ENCODE data around the gene PBX1. TPM values are rescaled to one million over a fixed set of nuclear protein-coding genes. Genes with fewer than 3 reads are reported as not detected.

PBX1 gene
- total and polyA plus RNA-seq, 3 experiments from 2014 or later = 0.05 to 0.16 (median 0.13) TPM

- H3K27ac Mint-ChIP-seq = no peak overlapping the region
- H3K36me3 Mint-ChIP-seq = no peaks in the 10 kb centered on the region
- no peaks in the 10 kb centered on the region for H3K9me3 ChIP-seq (ENCODE audit: low read length)
- no peaks in the 10 kb centered on the region for H3K36me3 ChIP-seq (ENCODE audit: insufficient read depth, low read length)
- no peak for DNase-seq
- no peaks in the 10 kb centered on the region for H3K27me3 ChIP-seq (ENCODE audit: insufficient read depth, low read length, poor library complexity, severe bottlenecking)
- no peak overlapping the region for H3K27ac ChIP-seq (ENCODE audit: low read depth, low read length)
- ChIA-PET CTCF (no interaction called here), POLR2A (no interaction called here)
- peaks cover 0 to 4% of the 10 kb centered on the region in 2 donors for H3K27me3 Mint-ChIP-seq
- no peak overlapping the region for H3K4me3 ChIP-seq (ENCODE audit: low read length)
- no peak overlapping the region for H3K4me3 Mint-ChIP-seq
- no peaks in the 10 kb centered on the region for H3K4me1 Mint-ChIP-seq
- peaks cover 0 to 9% (median 3%) of the 10 kb centered on the region in 5 donors for H3K9me3 Mint-ChIP-seq
- no peaks in the 10 kb centered on the region for H3K4me1 ChIP-seq (ENCODE audit: insufficient read depth, low read length)
Measured at GRCh38 chr1:164725401-164725800, 166.4 kb downstream of the PBX1 start.

- Histone ChIP-seq H3K4me1 (ENCODE audit: insufficient read depth, low read length) (no peaks in the 10 kb centered on the region), H3K36me3 (ENCODE audit: insufficient read depth, low read length) (no peaks in the 10 kb centered on the region), H3K27ac (ENCODE audit: low read depth, low read length) (no peak overlapping the region), H3K4me3 (ENCODE audit: low read length) (no peak overlapping the region), H3K27me3 (ENCODE audit: insufficient read depth, low read length, poor library complexity, severe bottlenecking) (no peaks in the 10 kb centered on the region), H3K9me3 (ENCODE audit: low read length) (no peaks in the 10 kb centered on the region)
- ChIA-PET CTCF (no interaction called here), POLR2A (no interaction called here)
- no peaks in the 10 kb centered on the region for H3K4me1 Mint-ChIP-seq
- no peak overlapping the region for H3K27ac Mint-ChIP-seq
- H3K36me3 Mint-ChIP-seq = no peaks in the 10 kb centered on the region
- DNase-seq = no peak
- peaks cover 0 to 9% (median 3%) of the 10 kb centered on the region in 5 donors for H3K9me3 Mint-ChIP-seq
- H3K27me3 Mint-ChIP-seq = peaks cover 0 to 4% of the 10 kb centered on the region in 2 donors
- no peak overlapping the region for H3K4me3 Mint-ChIP-seq
Measured at GRCh38 chr1:164726235-164726634, 167.3 kb downstream of the PBX1 start.

GRCh38 chr1:164728719-164729118 lies 169.7 kb downstream of the PBX1 start:
- ChIA-PET POLR2A (no interaction called here), CTCF (no interaction called here)
- no peak overlapping the region for H3K27ac ChIP-seq (ENCODE audit: low read depth, low read length)
- no peaks in the 10 kb centered on the region for H3K27me3 ChIP-seq (ENCODE audit: insufficient read depth, low read length, poor library complexity, severe bottlenecking)
- H3K4me1 Mint-ChIP-seq = no peaks in the 10 kb centered on the region
- no peaks in the 10 kb centered on the region for H3K36me3 Mint-ChIP-seq
- H3K4me3 ChIP-seq (ENCODE audit: low read length) = no peak overlapping the region
- H3K9me3 Mint-ChIP-seq = peaks cover 0 to 6% (median 5%) of the 10 kb centered on the region in 5 donors
- no peak overlapping the region for H3K4me3 Mint-ChIP-seq
- H3K27ac Mint-ChIP-seq = no peak overlapping the region
- H3K9me3 ChIP-seq (ENCODE audit: low read length) = no peaks in the 10 kb centered on the region
- DNase-seq = no peak
- H3K27me3 Mint-ChIP-seq = no peaks in the 10 kb centered on the region
- no peaks in the 10 kb centered on the region for H3K4me1 ChIP-seq (ENCODE audit: insufficient read depth, low read length)
- no peaks in the 10 kb centered on the region for H3K36me3 ChIP-seq (ENCODE audit: insufficient read depth, low read length)

GRCh38 chr1:164731161-164731876 lies 172.3 kb downstream of the PBX1 start:
- Mint-ChIP-seq H3K27ac (no peak overlapping the region), H3K9me3 (peaks cover 0 to 8% (median 3%) of the 10 kb centered on the region in 5 donors), H3K4me1 (no peaks in the 10 kb centered on the region), H3K4me3 (no peak overlapping the region), H3K36me3 (no peaks in the 10 kb centered on the region), H3K27me3 (no peaks in the 10 kb centered on the region)
- no peaks in the 10 kb centered on the region for H3K9me3 ChIP-seq (ENCODE audit: low read length)
- H3K36me3 ChIP-seq (ENCODE audit: insufficient read depth, low read length) = no peaks in the 10 kb centered on the region
- CTCF ChIA-PET = no interaction called here
- DNase-seq = no peak
- no peak overlapping the region for H3K4me3 ChIP-seq (ENCODE audit: low read length)
- POLR2A ChIA-PET = no interaction called here
- H3K27me3 ChIP-seq (ENCODE audit: insufficient read depth, low read length, poor library complexity, severe bottlenecking) = no peaks in the 10 kb centered on the region
- no peaks in the 10 kb centered on the region for H3K4me1 ChIP-seq (ENCODE audit: insufficient read depth, low read length)
- no peak overlapping the region for H3K27ac ChIP-seq (ENCODE audit: low read depth, low read length)

GRCh38 chr1:164733070-164733469 lies 174.1 kb downstream of the PBX1 start:
- Mint-ChIP-seq H3K36me3 (no peaks in the 10 kb centered on the region), H3K4me1 (no peaks in the 10 kb centered on the region), H3K27me3 (no peaks in the 10 kb centered on the region), H3K9me3 (peaks cover 0 to 6% (median 3%) of the 10 kb centered on the region in 5 donors), H3K4me3 (no peak overlapping the region), H3K27ac (no peak overlapping the region)
- ChIA-PET POLR2A (no interaction called here), CTCF (no interaction called here)
- no peak for DNase-seq
- no peak overlapping the region for H3K4me3 ChIP-seq (ENCODE audit: low read length)
- H3K27me3 ChIP-seq (ENCODE audit: insufficient read depth, low read length, poor library complexity, severe bottlenecking) = no peaks in the 10 kb centered on the region
- no peaks in the 10 kb centered on the region for H3K36me3 ChIP-seq (ENCODE audit: insufficient read depth, low read length)
- H3K9me3 ChIP-seq (ENCODE audit: low read length) = no peaks in the 10 kb centered on the region
- no peak overlapping the region for H3K27ac ChIP-seq (ENCODE audit: low read depth, low read length)
- no peaks in the 10 kb centered on the region for H3K4me1 ChIP-seq (ENCODE audit: insufficient read depth, low read length)

- CTCF ChIA-PET = no interaction called here
- POLR2A ChIA-PET = no interaction called here
- Mint-ChIP-seq H3K4me3 (no peak overlapping the region), H3K36me3 (no peaks in the 10 kb centered on the region), H3K4me1 (no peaks in the 10 kb centered on the region), H3K27me3 (no peaks in the 10 kb centered on the region), H3K9me3 (peaks cover 0 to 6% (median 3%) of the 10 kb centered on the region in 5 donors), H3K27ac (no peak overlapping the region)
- Histone ChIP-seq H3K4me3 (ENCODE audit: low read length) (no peak overlapping the region), H3K27ac (ENCODE audit: low read depth, low read length) (no peak overlapping the region), H3K36me3 (ENCODE audit: insufficient read depth, low read length) (no peaks in the 10 kb centered on the region), H3K27me3 (ENCODE audit: insufficient read depth, low read length, poor library complexity, severe bottlenecking) (no peaks in the 10 kb centered on the region), H3K4me1 (ENCODE audit: insufficient read depth, low read length) (no peaks in the 10 kb centered on the region), H3K9me3 (ENCODE audit: low read length) (no peaks in the 10 kb centered on the region)
- DNase-seq = no peak
Measured at GRCh38 chr1:164733734-164734133, 174.8 kb downstream of the PBX1 start.

GRCh38 chr1:164735315-164736052 lies 176.5 kb downstream of the PBX1 start:
- Mint-ChIP-seq H3K27me3 (no peaks in the 10 kb centered on the region), H3K27ac (no peak overlapping the region), H3K9me3 (peaks cover 0 to 6% (median 3%) of the 10 kb centered on the region in 5 donors), H3K4me3 (no peak overlapping the region), H3K4me1 (no peaks in the 10 kb centered on the region), H3K36me3 (no peaks in the 10 kb centered on the region)
- POLR2A ChIA-PET = no interaction called here
- H3K9me3 ChIP-seq (ENCODE audit: low read length) = no peaks in the 10 kb centered on the region
- no peak for DNase-seq
- CTCF ChIA-PET = no interaction called here
- H3K4me3 ChIP-seq (ENCODE audit: low read length) = no peak overlapping the region
- no peaks in the 10 kb centered on the region for H3K4me1 ChIP-seq (ENCODE audit: insufficient read depth, low read length)
- no peaks in the 10 kb centered on the region for H3K36me3 ChIP-seq (ENCODE audit: insufficient read depth, low read length)
- H3K27ac ChIP-seq (ENCODE audit: low read depth, low read length) = no peak overlapping the region
- H3K27me3 ChIP-seq (ENCODE audit: insufficient read depth, low read length, poor library complexity, severe bottlenecking) = no peaks in the 10 kb centered on the region

- CTCF ChIA-PET = no interaction called here
Measured at GRCh38 chr1:164736137-164736536, 177.2 kb downstream of the PBX1 start.

More at GRCh38 chr1:164736137-164736536, 177.2 kb downstream of the PBX1 start:
- no peak overlapping the region for H3K27ac ChIP-seq (ENCODE audit: low read depth, low read length)
- H3K9me3 Mint-ChIP-seq = peaks cover 0 to 6% (median 3%) of the 10 kb centered on the region in 5 donors
- H3K36me3 Mint-ChIP-seq = no peaks in the 10 kb centered on the region
- no peaks in the 10 kb centered on the region for H3K9me3 ChIP-seq (ENCODE audit: low read length)
- no peaks in the 10 kb centered on the region for H3K36me3 ChIP-seq (ENCODE audit: insufficient read depth, low read length)
- POLR2A ChIA-PET = no interaction called here
- no peak overlapping the region for H3K4me3 ChIP-seq (ENCODE audit: low read length)
- no peaks in the 10 kb centered on the region for H3K27me3 Mint-ChIP-seq
- no peak for DNase-seq
- no peaks in the 10 kb centered on the region for H3K4me1 Mint-ChIP-seq
- H3K4me3 Mint-ChIP-seq = no peak overlapping the region
- H3K4me1 ChIP-seq (ENCODE audit: insufficient read depth, low read length) = no peaks in the 10 kb centered on the region
- no peak overlapping the region for H3K27ac Mint-ChIP-seq
- H3K27me3 ChIP-seq (ENCODE audit: insufficient read depth, low read length, poor library complexity, severe bottlenecking) = no peaks in the 10 kb centered on the region

Data from CD8-positive, alpha-beta memory T cell (primary cell).